Thyroid gland (tissue), 4 donors: ENCODE measurements around the gene TDRD9.

Source experiments
- CTCF ChIP-seq, 6 experiments: fragments of 200-600 bp in 3 of 6; fragments of 450-650 bp in 3 of 6; sonication (generic) in 3 of 6; IDR thresholded peaks; one replicate each; pipeline ENCODE4 v1.5.1; 2016 to 2019; ENCODE audit warnings: antibody characterized with exemption in 6 of 6, mild to moderate bottlenecking in 2 of 6, inconsistent platforms in 1 of 6, moderate library complexity in 1 of 6
- POLR2A ChIP-seq, 2 donors: fragments of 450-650 bp; IDR thresholded peaks; one replicate each; pipeline ENCODE4 v1.6.1; 2017; ENCODE audit warnings: antibody characterized with exemption in 2 of 2, mild to moderate bottlenecking in 2 of 2, moderate library complexity in 1 of 2

GRCh38 chr14:103961928-103962578 lies 33.8 kb downstream of the TDRD9 start:
- TF ChIP-seq CTCF (IDR thresholded peaks at IDR 0.05): no peak
- no peak for TF ChIP-seq POLR2A (IDR thresholded peaks at IDR 0.05)
